Eye (tissue), 1 donor: ENCODE results near the gene SUB1.
"Not testable (repeated sequence)": the region's sequence is repeated elsewhere in the genome, so short reads cannot be mapped to it uniquely, and the experiment has no call there.

ENCODE experiments used
- DNase-seq: peaks from one replicate; pipeline ENCODE4 v3.0.0-alpha.2; 2015

SUB1 gene

DNA sequence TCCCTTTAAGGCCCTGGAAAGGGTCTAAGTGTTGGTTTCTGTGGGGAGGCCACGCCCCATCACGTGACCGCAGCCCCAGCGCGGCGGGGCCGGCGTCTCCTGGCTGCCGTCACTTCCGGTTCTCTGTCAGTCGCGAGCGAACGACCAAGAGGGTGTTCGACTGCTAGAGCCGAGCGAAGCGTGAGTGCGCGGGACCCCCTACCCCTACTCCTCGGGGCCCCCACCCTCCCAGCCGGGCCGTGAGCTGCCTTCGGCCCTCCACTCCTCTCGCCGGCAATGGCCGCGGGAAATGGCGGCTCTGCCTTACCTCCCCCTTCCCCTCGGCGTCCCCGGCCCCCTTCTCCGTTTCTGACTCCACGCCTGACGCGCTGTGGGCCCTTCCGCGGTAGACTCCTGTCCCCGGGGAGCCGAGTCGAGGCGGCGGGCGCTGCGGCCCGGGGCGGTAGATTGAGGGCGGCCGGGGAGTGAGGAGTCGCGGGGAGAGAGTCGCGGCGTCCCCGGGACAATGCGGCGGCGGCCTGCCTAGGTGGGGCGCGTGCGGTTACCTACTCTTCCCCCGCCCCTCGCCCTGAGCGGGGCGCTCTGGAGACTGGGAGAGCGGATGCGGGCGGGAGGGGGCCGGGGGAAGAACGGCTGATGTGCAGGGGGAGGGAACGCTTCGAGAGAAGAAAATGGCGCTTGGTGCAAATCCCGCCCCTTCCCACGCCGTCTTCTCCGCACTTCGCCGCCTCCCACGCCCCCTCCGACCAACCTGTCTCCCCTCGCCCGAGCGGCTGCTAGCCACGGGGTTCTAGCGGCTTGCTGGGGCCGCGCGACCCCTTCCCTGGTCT is at the start of gene SUB1:
Gene SUB1, plus strand, starts transcription at position 112 of the 830 bp plus-strand sequence. CDS start 2,956 bp downstream, outside the sequence.
- DNase-seq = peak; percentile 97

- peak; percentile 51 for DNase-seq
Measured at GRCh38 chr5:32536246-32536645, 49.1 kb upstream of the SUB1 start.

- DNase-seq = not testable (repeated sequence)
Measured at GRCh38 chr5:32537437-32538029, 47.8 kb upstream of the SUB1 start.

DNA sequence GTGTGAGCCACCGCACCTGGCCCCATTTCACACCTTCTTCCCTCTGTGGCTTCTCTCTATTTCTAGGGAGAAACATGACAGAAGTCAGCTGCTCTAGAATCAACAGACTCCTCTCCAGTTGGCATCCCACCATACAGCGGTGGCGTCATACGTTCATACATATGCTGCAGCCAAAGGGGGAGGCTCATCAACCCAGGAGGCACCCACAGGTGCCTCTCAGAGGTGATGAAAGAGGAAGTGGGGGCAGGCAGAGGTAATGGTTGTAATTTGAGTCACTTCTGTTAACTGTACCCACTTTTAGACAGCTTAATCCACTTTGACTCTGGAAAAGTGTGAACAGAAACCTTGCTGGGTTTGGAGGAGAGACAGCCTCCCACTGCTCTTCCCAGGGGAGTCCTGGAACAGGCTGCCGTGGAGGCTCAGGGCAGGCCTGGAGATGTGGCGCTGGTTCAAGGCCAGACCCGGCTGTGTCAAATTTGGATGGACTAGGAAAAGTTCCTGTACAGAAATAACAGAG is 47.3 kb upstream of the SUB1 start:
- DNase-seq = no peak

DNA sequence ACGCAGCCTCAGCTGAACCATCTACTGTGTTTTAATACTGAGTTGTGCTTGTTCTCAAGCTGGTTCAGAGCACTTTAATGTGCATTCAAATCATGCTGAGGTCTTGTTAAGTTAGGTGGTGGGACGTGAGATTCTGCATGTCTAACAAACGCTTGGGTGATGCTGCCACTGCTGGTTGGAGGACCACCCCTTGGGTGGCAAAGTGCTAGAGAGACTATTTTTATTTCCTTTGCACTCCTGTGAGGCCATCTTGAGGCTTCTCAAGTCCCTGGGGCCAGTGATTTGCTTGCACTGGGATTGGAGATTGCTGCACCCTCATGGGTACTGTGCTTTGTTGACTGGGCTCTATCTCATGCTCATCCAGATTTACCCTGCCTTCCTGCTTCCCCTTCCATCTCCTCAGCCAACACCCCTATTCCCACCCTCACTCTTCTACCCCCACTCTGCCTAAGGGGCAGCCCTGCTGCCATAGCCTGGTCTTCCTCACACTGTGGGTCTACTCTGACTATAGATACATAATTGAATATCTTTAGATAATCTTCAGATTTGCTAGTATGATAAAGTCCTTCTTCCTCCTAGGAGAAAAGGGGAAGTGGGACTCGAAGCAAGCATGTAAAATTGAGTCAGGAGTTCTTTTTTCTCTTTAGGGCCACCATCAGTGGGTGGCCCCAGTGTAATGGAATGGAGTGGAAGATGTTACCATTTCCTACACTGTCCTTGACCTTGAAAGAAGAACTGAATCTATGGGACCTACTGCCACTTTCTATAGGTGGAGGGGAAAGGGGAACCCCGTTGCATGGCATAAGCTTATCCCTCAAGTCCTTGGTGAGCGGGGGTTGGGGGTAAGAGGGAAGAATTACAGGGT is 45.1 kb upstream of the SUB1 start:
- DNase-seq = no peak

DNA sequence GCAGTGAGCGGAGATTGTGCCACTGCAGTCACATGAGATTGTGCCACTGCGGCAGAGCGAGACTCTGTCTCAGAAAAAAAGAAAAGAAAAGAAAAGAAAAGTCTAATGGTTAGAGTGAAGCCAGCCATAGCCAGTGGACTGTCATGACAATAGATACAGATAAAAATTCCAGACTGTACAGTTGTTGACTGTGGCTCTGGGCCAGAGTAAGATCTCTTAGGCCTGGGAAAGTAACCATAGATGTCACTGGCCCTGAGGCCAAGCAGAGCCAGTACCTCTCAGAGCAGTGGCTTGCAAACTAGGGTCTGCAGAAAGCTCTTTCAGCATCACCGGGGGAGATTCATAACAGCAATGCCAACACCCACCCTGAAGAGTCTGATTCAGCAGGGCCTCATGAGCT is 44.1 kb upstream of the SUB1 start:
- DNase-seq = no peak

DNA sequence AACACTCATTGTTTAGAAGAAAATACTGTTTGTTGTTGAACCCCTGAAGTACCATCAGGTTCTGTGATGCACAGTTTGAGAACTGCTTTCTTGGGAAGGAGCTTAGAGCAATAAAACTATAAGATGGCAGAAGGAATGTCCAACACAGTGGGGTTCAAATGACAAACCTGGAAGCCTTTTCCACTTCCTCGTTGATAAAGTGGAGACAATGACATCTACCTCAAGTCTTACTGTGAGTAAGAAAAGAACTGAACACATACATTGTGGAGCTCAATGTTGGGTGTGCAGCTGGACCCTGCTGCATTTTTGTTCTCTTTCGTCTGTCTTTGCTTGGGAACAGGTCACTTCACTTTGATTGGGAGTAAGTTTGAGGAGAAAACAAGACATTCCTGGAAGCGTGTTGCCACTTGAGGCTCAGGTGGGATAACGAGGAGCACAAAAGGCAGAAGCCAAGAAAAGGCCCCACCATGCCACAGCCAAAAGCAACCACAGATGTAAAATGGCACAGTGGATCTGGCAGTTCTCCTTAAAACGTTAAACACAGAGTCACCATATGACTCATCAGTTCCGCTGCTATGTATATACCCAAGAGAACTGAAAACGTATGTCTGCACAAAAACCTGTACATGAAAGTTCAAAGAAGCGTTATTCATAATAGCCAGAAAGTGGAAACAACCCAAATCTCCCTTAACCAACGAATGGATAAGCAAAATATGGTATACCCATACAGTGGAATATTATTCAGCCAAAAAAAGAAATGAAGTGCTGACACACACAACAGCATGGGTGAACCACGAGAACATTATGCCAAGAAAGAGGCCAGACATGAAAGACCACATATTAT is 42.9 kb upstream of the SUB1 start:
- DNase-seq = no peak

DNA sequence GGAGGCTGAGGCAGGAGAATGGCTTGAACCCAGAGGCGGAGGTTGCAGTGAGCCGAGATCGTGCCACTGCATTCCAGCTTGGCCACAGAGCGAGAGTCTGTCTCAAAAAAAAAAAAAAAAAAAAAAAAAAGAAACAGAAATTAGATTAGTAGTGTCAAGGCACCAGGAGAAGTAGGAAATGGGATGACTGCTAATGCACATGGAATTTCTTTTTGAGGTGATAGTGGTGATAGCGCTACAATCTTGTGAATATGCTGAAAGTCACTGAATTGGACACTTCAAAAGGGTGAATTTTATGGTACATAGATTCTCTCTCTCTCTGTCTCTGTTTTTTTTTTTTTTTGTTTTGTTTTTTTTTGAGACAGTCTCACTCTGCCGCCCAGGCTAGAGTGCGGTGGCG is 42.1 kb upstream of the SUB1 start:
- no peak for DNase-seq

DNA sequence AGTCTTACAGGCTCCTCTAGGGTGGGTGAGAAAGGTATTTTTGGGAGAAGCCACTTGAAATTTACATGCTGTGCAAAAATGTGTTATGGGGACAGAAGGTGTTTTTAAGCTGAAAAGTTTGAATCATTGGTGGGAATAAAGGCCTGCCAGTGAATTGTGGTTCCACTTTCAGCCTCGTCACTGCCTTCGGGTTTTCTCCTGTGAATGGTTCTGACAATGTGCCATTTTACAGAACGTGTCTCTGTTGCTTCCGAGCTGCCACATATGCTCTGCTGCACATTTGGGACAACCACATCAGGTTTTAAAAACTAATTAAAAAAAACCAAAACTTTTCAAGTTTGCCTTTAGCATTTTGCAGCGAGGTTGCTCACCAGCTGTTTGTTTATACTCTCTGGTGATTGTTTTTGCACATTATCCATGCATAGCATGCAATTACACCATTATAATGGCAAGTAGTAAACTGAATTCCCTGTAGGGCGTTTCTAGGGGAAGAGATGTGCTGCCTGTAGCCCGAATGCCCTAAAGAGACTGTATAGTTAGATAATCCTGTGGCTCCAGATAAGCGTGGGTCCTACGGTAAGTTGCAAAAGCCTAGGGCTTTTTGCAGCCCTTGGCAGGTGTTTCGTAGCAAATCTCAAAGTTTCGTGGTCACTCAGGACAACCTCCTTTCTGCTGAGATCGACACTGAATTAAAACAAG is 40.1 kb upstream of the SUB1 start:
- DNase-seq = no peak

DNA sequence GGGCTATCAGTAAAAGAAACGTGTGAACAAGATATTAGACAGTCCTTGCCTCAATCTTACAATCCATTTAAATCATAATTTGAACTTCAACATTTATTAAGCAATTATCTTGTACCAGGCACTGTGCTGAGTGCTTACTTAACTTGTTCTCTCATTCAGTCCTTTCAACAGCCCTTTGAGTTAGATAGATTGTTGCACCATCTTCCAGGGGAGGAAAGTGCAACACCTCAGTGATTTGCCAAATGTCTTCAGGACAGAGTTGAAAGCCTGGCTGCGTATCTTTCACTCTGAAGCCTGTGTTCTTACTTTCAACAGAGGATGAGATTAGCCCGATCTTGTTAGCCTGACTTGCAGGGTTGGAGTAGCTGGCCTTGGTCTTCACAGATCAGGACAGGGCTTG is 34.2 kb upstream of the SUB1 start:
- no peak for DNase-seq

GRCh38 chr5:32551865-32552264 is 33.5 kb upstream of the SUB1 start:
- no peak for DNase-seq

DNA sequence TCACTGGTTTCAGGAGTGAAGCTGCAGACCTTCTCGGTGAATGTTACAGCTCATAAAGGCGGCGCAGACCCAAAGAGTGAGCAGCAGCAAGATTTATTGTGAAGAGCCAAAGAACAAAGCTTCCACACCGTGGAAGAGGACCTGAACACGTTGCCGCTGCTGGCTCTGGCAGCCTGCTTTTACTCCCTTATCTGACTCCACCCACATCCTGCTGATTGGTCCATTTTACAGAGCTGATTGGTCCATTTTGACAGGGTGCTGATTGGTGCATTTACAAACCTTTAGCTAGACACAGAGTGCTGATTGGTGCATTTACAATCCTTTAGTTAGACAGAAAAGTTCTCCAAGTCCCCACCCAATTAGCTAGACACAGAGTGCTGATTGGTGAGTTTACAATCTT is 32.9 kb upstream of the SUB1 start:
- DNase-seq = not testable (repeated sequence)

DNA sequence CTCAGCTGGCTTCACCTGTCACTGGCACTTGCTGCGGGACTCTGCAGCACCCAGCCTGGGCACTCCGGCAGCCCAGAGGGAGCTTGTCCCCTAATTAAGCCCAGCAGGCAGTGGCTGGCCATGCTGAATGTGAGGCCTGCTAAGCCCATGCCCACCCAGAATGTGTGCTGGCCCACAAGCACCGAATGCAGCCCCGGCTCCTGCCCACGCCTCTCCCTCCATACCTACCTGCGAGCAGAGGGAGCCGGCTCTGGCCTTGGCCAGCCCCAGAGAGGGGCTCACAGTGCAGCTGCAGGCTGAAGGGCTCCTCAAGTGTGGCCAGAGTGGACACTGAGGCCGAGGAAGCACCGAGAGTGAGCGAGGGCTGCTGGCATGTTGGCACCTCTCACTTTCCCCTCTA is 32.4 kb upstream of the SUB1 start:
- no peak for DNase-seq

- not testable (repeated sequence) for DNase-seq
Measured at GRCh38 chr5:32554181-32554780, 31.1 kb upstream of the SUB1 start.

DNA sequence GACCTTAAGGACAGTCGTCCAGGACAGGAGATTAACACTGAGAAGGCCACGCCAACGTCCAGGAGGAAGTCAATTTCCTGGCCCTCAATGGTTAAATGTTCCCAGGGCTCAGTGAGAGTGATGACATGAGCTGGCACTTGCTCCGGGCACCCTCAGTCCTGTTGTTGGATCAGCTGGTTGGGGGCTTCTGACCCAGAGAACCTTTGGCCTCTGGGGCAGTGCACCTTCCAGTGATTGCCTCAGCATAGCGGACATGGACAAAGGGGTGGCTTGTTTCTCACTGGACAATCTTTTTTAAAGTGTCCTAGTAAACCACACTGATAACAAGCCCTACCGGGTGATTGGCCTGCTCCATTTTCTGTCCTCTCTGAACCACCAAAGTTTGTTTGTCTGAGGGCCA is 28.8 kb upstream of the SUB1 start:
- not testable (repeated sequence) for DNase-seq

- no peak for DNase-seq
Measured at GRCh38 chr5:32559411-32559810, 25.9 kb upstream of the SUB1 start.

GRCh38 chr5:32559921-32560320 is 25.4 kb upstream of the SUB1 start:
- no peak for DNase-seq

DNA sequence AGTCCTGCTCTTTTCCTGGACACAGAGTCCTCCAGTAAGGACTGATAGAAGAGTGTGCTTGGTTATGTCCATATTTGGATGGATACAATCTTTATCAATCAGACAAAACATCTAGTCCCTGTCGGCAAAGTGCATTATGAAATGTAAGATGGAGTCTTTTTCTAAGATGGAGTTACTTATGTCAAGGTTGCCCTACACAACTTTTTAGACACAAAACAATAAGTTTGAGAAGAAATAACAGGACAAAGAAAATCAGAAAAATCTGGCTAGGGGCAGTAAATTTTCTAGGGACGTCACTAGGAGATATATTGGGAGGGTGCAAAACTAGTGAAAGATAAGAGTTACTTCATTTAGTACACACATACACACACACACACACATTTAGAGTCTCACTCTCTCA is 23.3 kb upstream of the SUB1 start:
- no peak for DNase-seq

DNA sequence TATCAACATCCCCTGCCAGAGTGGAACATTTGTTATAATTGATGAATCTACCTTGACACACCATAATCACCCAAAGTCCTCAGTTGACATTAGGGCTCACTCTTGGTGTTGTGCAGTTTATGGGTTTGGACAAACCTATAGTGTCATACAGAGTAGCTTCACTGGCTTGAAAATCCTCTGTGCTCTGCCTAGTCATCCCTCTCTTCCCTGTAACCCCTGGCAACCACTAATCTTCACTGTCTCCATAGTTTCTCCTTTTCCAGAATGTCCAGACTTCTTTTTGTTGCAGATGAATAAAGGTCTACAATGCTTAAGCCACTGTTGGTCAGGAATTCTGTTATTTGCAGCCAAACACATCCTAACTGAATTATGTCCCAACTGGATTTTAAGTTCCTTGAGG is 22.5 kb upstream of the SUB1 start:
- DNase-seq = no peak

- DNase-seq = no peak
Measured at GRCh38 chr5:32563614-32564013, 21.7 kb upstream of the SUB1 start.

GRCh38 chr5:32565145-32565544 is 20.2 kb upstream of the SUB1 start:
- no peak for DNase-seq
